NK-92 treated with Interleukin-12 subunit alpha and Interleukin-12 subunit beta, amount 100 ng/mL, for 24 hours (cell line): ENCODE data around the gene IGFN1.
"Not testable (repeated sequence)": the region's sequence is repeated elsewhere in the genome, so short reads cannot be mapped to it uniquely, and the experiment has no call there.

Source experiments
- DNase-seq: peaks from one replicate; lab custom pipeline; 2025; lab: John Stamatoyannopoulos, UW

Gene IGFN1

GRCh38 chr1:201217851-201218250 lies 27.2 kb downstream of the IGFN1 start:
- DNase-seq: no peak

GRCh38 chr1:201218409-201218808 lies 27.8 kb downstream of the IGFN1 start:
- DNase-seq: no peak

- no peak for DNase-seq
Observed at GRCh38 chr1:201219481-201220387, 29.1 kb downstream of the IGFN1 start.

- no peak for DNase-seq
Observed at GRCh38 chr1:201220388-201220715, 29.7 kb downstream of the IGFN1 start.

- DNase-seq: no peak
Observed at GRCh38 chr1:201221201-201221846, 30.7 kb downstream of the IGFN1 start.

- DNase-seq: no peak
Observed at GRCh38 chr1:201222125-201222524, 31.5 kb downstream of the IGFN1 start.

- no peak for DNase-seq
Observed at GRCh38 chr1:201223852-201224665, 33.4 kb downstream of the IGFN1 start.

GRCh38 chr1:201224666-201225370 lies 34.2 kb downstream of the IGFN1 start:
- DNase-seq: no peak

GRCh38 chr1:201226178-201226514 lies 35.5 kb downstream of the IGFN1 start:
- no peak for DNase-seq

- no peak for DNase-seq
Observed at GRCh38 chr1:201226859-201227488, 36.4 kb downstream of the IGFN1 start.

GRCh38 chr1:201228011-201228983 lies 37.7 kb downstream of the IGFN1 start:
- no peak for DNase-seq

- DNase-seq: no peak
Observed at GRCh38 chr1:201229095-201229494, 38.5 kb downstream of the IGFN1 start.

GRCh38 chr1:201229771-201230635 lies 39.4 kb downstream of the IGFN1 start:
- no peak for DNase-seq

- DNase-seq: no peak
Observed at GRCh38 chr1:201230676-201231075, 40.1 kb downstream of the IGFN1 start.

GRCh38 chr1:201239646-201240045 lies 49.0 kb downstream of the IGFN1 start:
- DNase-seq: not testable (repeated sequence)

GRCh38 chr1:201240171-201240570 lies 49.5 kb downstream of the IGFN1 start:
- DNase-seq: no peak

GRCh38 chr1:201241736-201242135 lies 51.1 kb downstream of the IGFN1 start:
- no peak for DNase-seq

- DNase-seq: no peak
Observed at GRCh38 chr1:201245082-201245481, 54.5 kb downstream of the IGFN1 start.
